Measurements from ENCODE around the gene LAMB4. TPM values are rescaled to one million over a fixed set of nuclear protein-coding genes. Genes with fewer than 3 reads are reported as not detected.

LAMB4 gene
- 0.10 TPM for total RNA-seq

- H3K27me3 ChIP-seq (ENCODE audit: insufficient read depth, low read length), result no peaks in the 10 kb centered on the region
- H3K4me3 ChIP-seq (ENCODE audit: low read length), result no peak within 1 kb of the TSS
- no peaks in the 10 kb centered on the region for H3K9me3 ChIP-seq (ENCODE audit: low read depth, low read length)
- H3K4me1 ChIP-seq (ENCODE audit: insufficient read depth, low read length), result peaks cover 9% of the 10 kb centered on the region
Observed at GRCh38 chr7:108130261-108130660, at the start of gene LAMB4. Gene LAMB4 (minus strand): TSS chr7:108130361. CDS start chr7:108123164, 7,197 bp downstream.

GRCh38 chr7:108178398-108178797 is 48.2 kb upstream of the LAMB4 start:
- H3K9me3 ChIP-seq (ENCODE audit: low read depth, low read length), result no peaks in the 10 kb centered on the region
- H3K4me1 ChIP-seq (ENCODE audit: insufficient read depth, low read length), result no peaks in the 10 kb centered on the region
- H3K27me3 ChIP-seq (ENCODE audit: insufficient read depth, low read length), result peaks cover 3% of the 10 kb centered on the region
- no peak overlapping the region for H3K4me3 ChIP-seq (ENCODE audit: low read length)

GRCh38 chr7:108171164-108171563 is 41.0 kb upstream of the LAMB4 start:
- H3K4me3 ChIP-seq (ENCODE audit: low read length), result no peak overlapping the region
- peaks cover 3% of the 10 kb centered on the region for H3K27me3 ChIP-seq (ENCODE audit: insufficient read depth, low read length)
- no peaks in the 10 kb centered on the region for H3K4me1 ChIP-seq (ENCODE audit: insufficient read depth, low read length)
- no peaks in the 10 kb centered on the region for H3K9me3 ChIP-seq (ENCODE audit: low read depth, low read length)

GRCh38 chr7:108170251-108170650 is 40.1 kb upstream of the LAMB4 start:
- H3K27me3 ChIP-seq (ENCODE audit: insufficient read depth, low read length), result peaks cover 3% of the 10 kb centered on the region
- no peak overlapping the region for H3K4me3 ChIP-seq (ENCODE audit: low read length)
- no peaks in the 10 kb centered on the region for H3K4me1 ChIP-seq (ENCODE audit: insufficient read depth, low read length)
- H3K9me3 ChIP-seq (ENCODE audit: low read depth, low read length), result no peaks in the 10 kb centered on the region

- Histone ChIP-seq H3K9me3 (ENCODE audit: low read depth, low read length) (no peaks in the 10 kb centered on the region), H3K27me3 (ENCODE audit: insufficient read depth, low read length) (no peaks in the 10 kb centered on the region), H3K4me1 (ENCODE audit: insufficient read depth, low read length) (no peaks in the 10 kb centered on the region), H3K4me3 (ENCODE audit: low read length) (no peak overlapping the region)
Observed at GRCh38 chr7:108167460-108167859, 37.3 kb upstream of the LAMB4 start.

- Histone ChIP-seq H3K27me3 (ENCODE audit: insufficient read depth, low read length) (no peaks in the 10 kb centered on the region), H3K9me3 (ENCODE audit: low read depth, low read length) (no peaks in the 10 kb centered on the region), H3K4me1 (ENCODE audit: insufficient read depth, low read length) (no peaks in the 10 kb centered on the region), H3K4me3 (ENCODE audit: low read length) (no peak overlapping the region)
Observed at GRCh38 chr7:108166687-108167086, 36.5 kb upstream of the LAMB4 start.

GRCh38 chr7:108165723-108166122 is 35.6 kb upstream of the LAMB4 start:
- Histone ChIP-seq H3K27me3 (ENCODE audit: insufficient read depth, low read length) (no peaks in the 10 kb centered on the region), H3K9me3 (ENCODE audit: low read depth, low read length) (no peaks in the 10 kb centered on the region), H3K4me3 (ENCODE audit: low read length) (no peak overlapping the region), H3K4me1 (ENCODE audit: insufficient read depth, low read length) (no peaks in the 10 kb centered on the region)

GRCh38 chr7:108164946-108165345 is 34.8 kb upstream of the LAMB4 start:
- H3K27me3 ChIP-seq (ENCODE audit: insufficient read depth, low read length), result peaks cover 5% of the 10 kb centered on the region
- no peak overlapping the region for H3K4me3 ChIP-seq (ENCODE audit: low read length)
- H3K9me3 ChIP-seq (ENCODE audit: low read depth, low read length), result no peaks in the 10 kb centered on the region
- no peaks in the 10 kb centered on the region for H3K4me1 ChIP-seq (ENCODE audit: insufficient read depth, low read length)

- Histone ChIP-seq H3K9me3 (ENCODE audit: low read depth, low read length) (no peaks in the 10 kb centered on the region), H3K4me3 (ENCODE audit: low read length) (no peak overlapping the region), H3K27me3 (ENCODE audit: insufficient read depth, low read length) (peaks cover 9% of the 10 kb centered on the region)
Observed at GRCh38 chr7:108164342-108164741, 34.2 kb upstream of the LAMB4 start.

GRCh38 chr7:108158776-108159175 is 28.6 kb upstream of the LAMB4 start:
- peaks cover 23% of the 10 kb centered on the region for H3K27me3 ChIP-seq (ENCODE audit: insufficient read depth, low read length)
- H3K4me1 ChIP-seq (ENCODE audit: insufficient read depth, low read length), result no peaks in the 10 kb centered on the region
- no peak overlapping the region for H3K4me3 ChIP-seq (ENCODE audit: low read length)
- H3K9me3 ChIP-seq (ENCODE audit: low read depth, low read length), result no peaks in the 10 kb centered on the region

More at GRCh38 chr7:108164342-108164741, 34.2 kb upstream of the LAMB4 start:
- H3K4me1 ChIP-seq (ENCODE audit: insufficient read depth, low read length), result no peaks in the 10 kb centered on the region

- Histone ChIP-seq H3K4me3 (ENCODE audit: low read length) (no peak overlapping the region), H3K9me3 (ENCODE audit: low read depth, low read length) (no peaks in the 10 kb centered on the region), H3K27me3 (ENCODE audit: insufficient read depth, low read length) (peaks cover 24% of the 10 kb centered on the region), H3K4me1 (ENCODE audit: insufficient read depth, low read length) (no peaks in the 10 kb centered on the region)
Observed at GRCh38 chr7:108157606-108158335, 27.6 kb upstream of the LAMB4 start.

- no peaks in the 10 kb centered on the region for H3K4me1 ChIP-seq (ENCODE audit: insufficient read depth, low read length)
- H3K4me3 ChIP-seq (ENCODE audit: low read length), result no peak overlapping the region
- H3K27me3 ChIP-seq (ENCODE audit: insufficient read depth, low read length), result peaks cover 24% of the 10 kb centered on the region
- no peaks in the 10 kb centered on the region for H3K9me3 ChIP-seq (ENCODE audit: low read depth, low read length)
Observed at GRCh38 chr7:108156897-108157605, 26.9 kb upstream of the LAMB4 start.

- H3K4me3 ChIP-seq (ENCODE audit: low read length), result no peak overlapping the region
- H3K27me3 ChIP-seq (ENCODE audit: insufficient read depth, low read length), result peaks cover 14% of the 10 kb centered on the region
- H3K9me3 ChIP-seq (ENCODE audit: low read depth, low read length), result no peaks in the 10 kb centered on the region
- H3K4me1 ChIP-seq (ENCODE audit: insufficient read depth, low read length), result no peaks in the 10 kb centered on the region
Observed at GRCh38 chr7:108152198-108152597, 22.0 kb upstream of the LAMB4 start.

GRCh38 chr7:108149908-108150307 is 19.7 kb upstream of the LAMB4 start:
- Histone ChIP-seq H3K9me3 (ENCODE audit: low read depth, low read length) (no peaks in the 10 kb centered on the region), H3K27me3 (ENCODE audit: insufficient read depth, low read length) (peaks cover 14% of the 10 kb centered on the region), H3K4me3 (ENCODE audit: low read length) (no peak overlapping the region), H3K4me1 (ENCODE audit: insufficient read depth, low read length) (peaks cover 3% of the 10 kb centered on the region)

GRCh38 chr7:108149119-108149518 is 19.0 kb upstream of the LAMB4 start:
- peaks cover 10% of the 10 kb centered on the region for H3K27me3 ChIP-seq (ENCODE audit: insufficient read depth, low read length)
- H3K4me3 ChIP-seq (ENCODE audit: low read length), result no peak overlapping the region
- H3K4me1 ChIP-seq (ENCODE audit: insufficient read depth, low read length), result peaks cover 3% of the 10 kb centered on the region
- no peaks in the 10 kb centered on the region for H3K9me3 ChIP-seq (ENCODE audit: low read depth, low read length)
